ENCODE results near the gene OBP2A.

DNA sequence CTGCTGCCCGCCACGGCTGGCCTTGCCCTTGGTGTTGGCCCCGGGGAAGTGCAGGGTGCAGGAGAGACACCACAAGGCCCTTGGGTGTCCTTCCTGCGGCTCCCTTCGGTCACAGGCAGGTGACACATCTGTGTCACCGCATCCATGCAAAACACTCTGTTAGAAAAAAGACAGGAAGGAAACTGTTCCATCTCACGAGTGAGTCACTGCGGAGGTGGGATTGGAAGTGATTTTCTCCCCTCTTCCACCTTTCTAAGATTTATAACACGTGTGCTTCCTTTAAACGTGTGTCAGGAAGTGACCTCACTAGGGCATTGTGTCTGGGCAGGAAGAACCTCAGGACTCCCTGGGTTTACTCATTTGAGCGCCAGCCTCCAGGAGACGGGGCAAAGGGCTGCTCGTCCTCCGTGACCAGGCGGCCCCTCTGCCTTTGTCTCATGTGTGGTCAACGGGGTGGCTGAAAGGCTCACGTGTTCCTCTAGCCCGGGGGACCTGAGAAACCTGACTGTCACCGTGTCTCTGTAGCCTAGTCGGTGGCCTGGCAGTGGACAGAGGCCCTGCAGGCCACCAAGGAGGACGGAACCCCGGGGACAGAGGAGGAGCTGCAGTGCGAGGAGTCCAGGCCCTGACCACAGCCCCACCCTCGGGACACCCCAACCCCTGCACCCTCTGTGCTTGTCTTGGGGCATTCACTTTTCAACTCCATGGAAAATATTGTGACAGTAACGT, 29.6 kb upstream of the OBP2A start:
- TF ChIP-seq, protein P1, sequence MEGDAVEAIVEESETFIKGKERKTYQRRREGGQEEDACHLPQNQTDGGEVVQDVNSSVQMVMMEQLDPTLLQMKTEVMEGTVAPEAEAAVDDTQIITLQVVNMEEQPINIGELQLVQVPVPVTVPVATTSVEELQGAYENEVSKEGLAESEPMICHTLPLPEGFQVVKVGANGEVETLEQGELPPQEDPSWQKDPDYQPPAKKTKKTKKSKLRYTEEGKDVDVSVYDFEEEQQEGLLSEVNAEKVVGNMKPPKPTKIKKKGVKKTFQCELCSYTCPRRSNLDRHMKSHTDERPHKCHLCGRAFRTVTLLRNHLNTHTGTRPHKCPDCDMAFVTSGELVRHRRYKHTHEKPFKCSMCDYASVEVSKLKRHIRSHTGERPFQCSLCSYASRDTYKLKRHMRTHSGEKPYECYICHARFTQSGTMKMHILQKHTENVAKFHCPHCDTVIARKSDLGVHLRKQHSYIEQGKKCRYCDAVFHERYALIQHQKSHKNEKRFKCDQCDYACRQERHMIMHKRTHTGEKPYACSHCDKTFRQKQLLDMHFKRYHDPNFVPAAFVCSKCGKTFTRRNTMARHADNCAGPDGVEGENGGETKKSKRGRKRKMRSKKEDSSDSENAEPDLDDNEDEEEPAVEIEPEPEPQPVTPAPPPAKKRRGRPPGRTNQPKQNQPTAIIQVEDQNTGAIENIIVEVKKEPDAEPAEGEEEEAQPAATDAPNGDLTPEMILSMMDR (IDR thresholded peaks at IDR 0.05), result no peak
- TF ChIP-seq POLR2A (IDR thresholded peaks at IDR 0.05), result no peak

Measured in ovary (tissue), 3 donors.